ENCODE results near the gene DNA2.

DNA2 gene

GRCh38 chr10:68508090-68508489, 36.3 kb upstream of the DNA2 start:
- Histone ChIP-seq H3K27ac (no peak overlapping the region), H3K9ac (no peak overlapping the region), H3K4me3 (ENCODE audit: low read depth, low read length) (no peak overlapping the region), H3K4me1 (no peaks in the 10 kb centered on the region), H3K9me3 (ENCODE audit: control insufficient read depth, low read length) (no peaks in the 10 kb centered on the region), H3K4me2 (ENCODE audit: low read length) (no peak overlapping the region), H3K36me3 (ENCODE audit: control insufficient read depth, insufficient read depth, low read length) (no peaks in the 10 kb centered on the region), H3K79me2 (no peaks in the 10 kb centered on the region), H3K27me3 (ENCODE audit: control insufficient read depth, insufficient read depth, low read length) (no peaks in the 10 kb centered on the region), H2AFZ (no peak overlapping the region)
- TF ChIP-seq CTCF (IDR thresholded peaks at IDR 0.05) = no peak

- Histone ChIP-seq H3K4me2 (ENCODE audit: low read length) (no peak overlapping the region), H3K4me1 (no peaks in the 10 kb centered on the region), H3K27me3 (ENCODE audit: control insufficient read depth, insufficient read depth, low read length) (no peaks in the 10 kb centered on the region), H2AFZ (no peak overlapping the region), H3K27ac (no peak overlapping the region), H3K79me2 (no peaks in the 10 kb centered on the region), H3K9me3 (ENCODE audit: control insufficient read depth, low read length) (no peaks in the 10 kb centered on the region), H3K4me3 (ENCODE audit: low read depth, low read length) (no peak overlapping the region), H3K9ac (no peak overlapping the region), H3K36me3 (ENCODE audit: control insufficient read depth, insufficient read depth, low read length) (no peaks in the 10 kb centered on the region)
- no peak for TF ChIP-seq CTCF (IDR thresholded peaks at IDR 0.05)
These were observed 34.6 kb upstream of the DNA2 start for GRCh38 chr10:68506411-68506810.

GRCh38 chr10:68502846-68503245, 31.1 kb upstream of the DNA2 start:
- Histone ChIP-seq H3K36me3 (ENCODE audit: control insufficient read depth, insufficient read depth, low read length) (no peaks in the 10 kb centered on the region), H3K79me2 (no peaks in the 10 kb centered on the region)
- no peak for TF ChIP-seq CTCF (IDR thresholded peaks at IDR 0.05)

GRCh38 chr10:68501691-68502090, 29.9 kb upstream of the DNA2 start:
- Histone ChIP-seq H3K4me1 (no peaks in the 10 kb centered on the region), H3K9me3 (ENCODE audit: control insufficient read depth, low read length) (no peaks in the 10 kb centered on the region), H2AFZ (no peak overlapping the region), H3K9ac (no peak overlapping the region), H3K36me3 (ENCODE audit: control insufficient read depth, insufficient read depth, low read length) (no peaks in the 10 kb centered on the region), H3K4me2 (ENCODE audit: low read length) (no peak overlapping the region), H3K4me3 (ENCODE audit: low read depth, low read length) (no peak overlapping the region), H3K79me2 (no peaks in the 10 kb centered on the region), H3K27ac (no peak overlapping the region), H3K27me3 (ENCODE audit: control insufficient read depth, insufficient read depth, low read length) (no peaks in the 10 kb centered on the region)
- no peak for TF ChIP-seq CTCF (IDR thresholded peaks at IDR 0.05)

More at GRCh38 chr10:68502846-68503245, 31.1 kb upstream of the DNA2 start:
- H3K9me3 ChIP-seq (ENCODE audit: control insufficient read depth, low read length) = no peaks in the 10 kb centered on the region
- no peak overlapping the region for H3K4me3 ChIP-seq (ENCODE audit: low read depth, low read length)
- no peak overlapping the region for H3K9ac ChIP-seq
- H3K4me1 ChIP-seq = no peaks in the 10 kb centered on the region
- H3K27me3 ChIP-seq (ENCODE audit: control insufficient read depth, insufficient read depth, low read length) = no peaks in the 10 kb centered on the region
- no peak overlapping the region for H3K27ac ChIP-seq
- no peak overlapping the region for H2AFZ ChIP-seq
- H3K4me2 ChIP-seq (ENCODE audit: low read length) = no peak overlapping the region

GRCh38 chr10:68499544-68499943, 27.8 kb upstream of the DNA2 start:
- Histone ChIP-seq H3K4me1 (no peaks in the 10 kb centered on the region), H3K36me3 (ENCODE audit: control insufficient read depth, insufficient read depth, low read length) (no peaks in the 10 kb centered on the region), H3K79me2 (no peaks in the 10 kb centered on the region), H3K27ac (no peak overlapping the region), H3K4me3 (ENCODE audit: low read depth, low read length) (no peak overlapping the region), H3K9ac (no peak overlapping the region), H2AFZ (no peak overlapping the region), H3K4me2 (ENCODE audit: low read length) (no peak overlapping the region), H3K9me3 (ENCODE audit: control insufficient read depth, low read length) (no peaks in the 10 kb centered on the region), H3K27me3 (ENCODE audit: control insufficient read depth, insufficient read depth, low read length) (no peaks in the 10 kb centered on the region)
- TF ChIP-seq CTCF (IDR thresholded peaks at IDR 0.05) = no peak

Measured in parathyroid adenoma (tissue), 2 donors.